ENCODE measurements around the gene KIF1A.
"Not testable (repeated sequence)": the region's sequence is repeated elsewhere in the genome, so short reads cannot be mapped to it uniquely, and the experiment has no call there.

The KIF1A gene

DNA sequence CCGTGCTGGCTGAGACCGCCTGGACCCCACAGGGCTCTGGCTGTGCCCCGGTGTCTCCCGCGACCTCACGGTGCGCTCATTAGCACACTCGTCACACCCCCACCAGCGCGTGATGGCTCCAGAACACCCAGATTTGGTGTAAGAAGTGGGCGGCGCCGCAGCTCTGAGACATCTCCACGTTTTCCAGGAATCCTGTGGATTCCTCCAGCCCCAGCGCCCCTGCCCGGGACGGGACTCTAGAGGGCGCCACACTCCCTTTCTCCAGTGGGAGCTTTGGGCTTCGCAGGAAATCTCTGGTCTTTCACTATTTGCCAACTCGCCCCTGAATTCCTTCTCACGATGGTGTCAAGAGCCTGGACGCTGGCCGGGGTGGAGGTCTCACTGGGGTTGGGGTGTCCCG is 144.7 kb downstream of the KIF1A start:
- not testable (repeated sequence) for DNase-seq

DNA sequence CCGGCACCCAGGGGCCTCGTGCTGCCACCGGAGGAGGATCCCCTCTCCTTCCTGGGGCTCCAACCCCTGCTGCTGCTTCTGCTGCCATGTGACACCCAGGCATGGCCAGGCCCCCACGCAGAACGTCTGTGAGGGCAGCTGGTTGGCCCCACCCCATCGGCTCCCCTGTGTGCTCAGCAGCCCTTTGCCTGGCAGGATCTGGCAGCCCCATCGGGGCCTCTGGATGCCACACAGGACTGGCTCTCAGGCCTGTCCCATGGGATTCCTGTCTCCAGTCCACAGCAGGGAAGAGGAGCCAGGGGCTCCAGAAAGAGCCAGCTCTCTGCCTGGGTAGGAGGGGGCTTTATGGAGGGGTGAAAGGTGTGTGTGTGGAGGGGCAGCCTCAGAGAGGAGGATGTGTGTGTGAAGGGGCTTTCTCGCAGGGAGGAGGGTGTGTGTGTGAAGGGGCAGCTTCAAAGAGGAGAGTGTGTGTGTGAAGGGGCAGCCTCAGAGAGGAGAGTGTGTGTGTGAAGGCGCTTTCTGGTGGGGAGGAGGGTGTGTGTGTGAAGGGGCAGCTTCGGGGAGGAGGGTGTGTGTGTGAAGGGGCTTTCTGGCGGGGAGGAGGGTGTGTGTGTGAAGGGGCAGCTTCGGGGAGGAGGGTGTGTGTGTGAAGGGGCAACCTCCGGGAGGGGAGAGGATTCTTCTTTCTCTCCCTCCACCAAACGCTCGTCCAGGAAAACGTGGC is 145.4 kb downstream of the KIF1A start:
- DNase-seq, result not testable (repeated sequence)

DNA sequence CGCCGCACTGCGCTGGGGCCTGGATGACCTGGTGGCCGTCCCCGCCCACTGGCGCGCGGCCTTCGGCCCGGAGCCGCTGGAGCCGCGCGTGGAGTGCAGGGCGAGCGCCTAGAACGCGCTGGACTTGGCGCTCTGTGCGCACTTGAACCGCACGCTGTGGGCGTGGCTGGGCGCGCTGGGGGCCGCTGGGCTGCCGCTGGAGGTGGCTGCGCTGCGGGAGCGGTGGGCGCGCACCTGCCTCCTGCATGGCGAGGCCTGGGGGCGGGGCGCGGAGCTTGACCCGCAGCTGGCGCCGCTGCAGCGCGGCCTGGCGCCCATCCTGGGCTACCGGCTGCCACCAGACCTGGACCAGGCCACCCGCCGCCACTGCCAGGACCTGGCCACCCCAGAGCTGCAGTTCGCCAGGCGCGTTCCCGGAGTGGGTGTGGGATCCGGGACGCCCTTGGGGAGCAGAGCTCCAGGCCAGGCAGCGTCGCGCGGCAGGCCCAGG is 147.3 kb downstream of the KIF1A start:
- no peak for DNase-seq

DNA sequence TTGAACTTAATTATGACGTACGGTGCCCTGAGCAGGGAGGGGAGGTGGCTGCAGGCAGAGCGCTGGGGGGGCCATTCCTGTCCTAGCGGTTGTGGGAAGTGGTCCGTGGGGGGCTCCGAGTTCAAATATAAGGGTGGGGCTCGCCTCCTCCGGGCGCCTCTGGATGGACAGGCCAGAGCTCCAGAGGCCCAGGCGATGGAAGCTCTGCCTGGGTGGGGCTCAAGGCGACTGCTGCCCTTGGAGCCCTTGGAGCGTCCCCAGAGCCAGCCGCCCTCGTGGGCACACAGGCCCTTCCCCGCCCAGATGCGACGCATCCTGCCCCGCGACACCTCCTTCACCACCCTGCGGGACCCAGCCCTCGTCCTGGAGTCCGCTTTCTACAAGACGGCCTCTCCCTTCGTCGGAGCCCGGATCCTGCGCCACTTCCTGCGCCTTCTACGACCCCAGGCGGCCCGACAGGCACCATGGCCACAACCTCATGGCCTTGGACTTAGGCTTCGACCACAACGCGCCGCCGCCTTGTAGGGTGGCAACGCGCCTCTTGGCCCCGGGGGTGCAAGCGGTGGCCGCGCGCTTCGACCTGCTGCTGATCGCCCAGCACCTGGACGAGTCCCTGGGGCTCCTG is 147.8 kb downstream of the KIF1A start:
- no peak for DNase-seq

DNA sequence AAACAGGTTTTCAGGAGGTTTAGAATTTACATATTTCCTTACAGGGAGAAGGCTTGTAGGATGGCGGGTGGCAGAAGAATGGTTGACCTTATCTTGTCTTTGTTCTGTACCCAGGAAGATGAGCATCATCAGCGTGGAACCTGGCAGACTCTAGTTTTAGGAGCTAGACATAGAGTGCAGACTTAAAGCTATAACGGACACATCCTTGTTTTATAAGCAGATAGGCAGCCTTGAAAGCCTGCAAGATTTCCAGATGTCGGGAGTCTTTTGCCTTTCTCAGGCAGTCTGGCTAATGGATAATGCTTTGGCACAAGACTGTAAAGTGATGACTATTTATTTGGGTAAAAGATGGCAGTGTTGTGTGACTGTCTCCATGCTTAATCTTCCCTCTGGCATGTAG is 149.1 kb downstream of the KIF1A start:
- DNase-seq, result no peak

DNA sequence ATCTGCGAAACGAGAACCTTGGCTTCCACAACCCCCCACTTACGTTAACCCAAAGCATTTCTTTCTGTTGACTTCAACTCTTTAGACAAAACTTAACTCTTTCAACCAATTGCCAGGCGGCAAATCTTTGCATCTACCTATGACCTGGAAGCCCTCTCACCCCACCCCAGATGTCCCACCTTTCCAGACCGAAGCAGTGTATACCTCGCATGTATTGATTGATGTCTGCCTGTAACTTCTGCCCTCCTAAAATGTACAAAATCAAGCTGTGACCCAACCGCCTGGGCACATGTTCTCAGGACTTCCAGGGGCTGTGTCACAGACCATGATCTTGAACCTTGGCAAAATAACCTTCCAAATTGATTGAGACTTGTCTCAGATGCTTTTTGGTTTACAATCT is 149.6 kb downstream of the KIF1A start:
- no peak for DNase-seq

DNA sequence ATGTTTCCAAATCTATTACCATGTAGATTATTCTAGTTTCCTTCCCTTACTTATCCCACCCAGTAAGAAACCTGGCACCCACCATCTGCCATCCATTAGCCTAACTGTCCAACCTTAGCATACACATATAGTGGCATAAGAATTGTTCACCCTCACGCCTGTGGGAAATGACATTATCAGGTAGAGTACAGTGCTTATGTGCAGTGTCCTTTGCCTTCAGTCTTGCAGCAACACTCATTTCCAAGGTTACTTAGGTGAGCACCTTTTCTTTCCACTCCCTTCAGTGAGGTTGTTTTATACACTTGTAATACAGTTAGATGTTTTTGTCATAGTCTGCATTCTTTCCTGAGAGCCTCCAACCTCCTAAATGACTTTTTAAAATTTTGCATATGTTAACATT is 155.4 kb downstream of the KIF1A start:
- DNase-seq, result no peak
